ENCODE measurements around the gene ITSN2.

The ITSN2 gene

DNA sequence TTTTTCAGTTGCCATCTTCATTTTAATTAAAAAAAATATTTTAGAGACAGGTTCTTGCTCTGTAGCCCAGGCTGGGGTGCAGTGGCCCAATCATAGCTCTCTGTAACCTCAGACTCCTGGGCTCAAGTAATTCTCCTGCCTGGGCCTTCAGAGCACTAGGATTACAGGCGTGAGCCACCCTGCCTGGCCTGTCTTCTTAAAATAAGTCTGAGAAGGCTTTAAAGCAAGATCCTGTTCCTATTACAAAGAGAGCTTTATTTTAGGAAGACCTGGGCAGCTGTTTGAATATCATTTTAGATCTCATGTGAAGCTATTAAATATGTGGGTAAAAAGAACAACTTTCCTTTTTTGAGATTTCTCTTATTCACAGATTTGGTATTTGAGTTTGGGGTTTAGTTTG lies 184.0 kb downstream of the ITSN2 start:
- no peak for DNase-seq (ENCODE audit: low read depth)

DNA sequence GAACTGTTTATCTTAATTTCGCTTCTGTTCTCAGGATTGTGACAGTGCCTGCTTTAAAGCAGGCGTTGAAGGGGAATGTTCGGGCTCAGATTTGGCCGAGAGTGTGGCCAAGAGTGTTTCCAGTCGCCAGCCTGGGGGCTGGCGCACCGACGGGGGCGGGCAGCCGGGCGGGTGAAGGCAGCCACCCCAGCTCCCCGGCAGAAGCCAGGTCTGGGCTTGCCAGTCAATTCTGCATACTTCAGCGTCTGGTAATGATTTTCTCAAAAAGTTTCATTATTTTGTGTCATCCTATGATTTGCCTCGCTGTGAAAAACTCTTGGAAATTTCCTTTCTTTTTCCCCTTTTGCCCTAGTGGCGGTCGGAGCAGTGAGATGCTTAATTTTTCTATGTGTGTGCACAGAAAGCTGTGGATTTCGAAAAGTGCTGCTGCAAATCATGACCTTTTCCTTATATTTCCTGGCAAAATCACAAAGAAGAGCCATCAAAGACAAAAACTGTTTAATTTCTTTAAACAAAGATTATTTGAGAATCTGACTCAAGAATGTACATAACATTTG lies 184.6 kb downstream of the ITSN2 start:
- DNase-seq (ENCODE audit: low read depth): no peak

DNA sequence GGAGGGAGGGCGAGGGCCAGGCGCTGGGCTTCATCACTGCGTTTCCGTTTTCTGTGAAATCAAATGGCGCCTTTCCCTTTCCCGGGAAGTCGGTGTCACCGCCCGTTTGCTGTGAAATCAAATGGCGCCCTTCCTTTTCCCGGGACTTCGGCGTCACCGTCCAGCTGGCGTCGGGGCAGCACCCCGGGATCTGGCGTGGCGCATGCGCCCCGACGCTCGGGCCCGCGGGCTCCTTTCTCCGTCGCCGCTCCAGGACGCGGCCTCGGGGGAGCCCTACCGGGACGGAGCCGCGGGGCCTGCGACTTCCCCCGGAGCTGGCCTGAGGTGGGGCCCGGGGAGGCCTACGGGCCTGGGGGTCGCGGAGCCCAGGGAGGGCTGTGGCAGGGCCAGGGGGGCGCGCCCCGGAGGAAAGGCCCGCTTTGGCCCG lies 185.5 kb downstream of the ITSN2 start, which contains the start of gene FAM228A:
Gene FAM228A (plus strand): TSS at position 203 of the 427 bp plus-strand sequence. CDS start 428 bp downstream, outside the sequence.
- DNase-seq (ENCODE audit: low read depth): no peak

DNA sequence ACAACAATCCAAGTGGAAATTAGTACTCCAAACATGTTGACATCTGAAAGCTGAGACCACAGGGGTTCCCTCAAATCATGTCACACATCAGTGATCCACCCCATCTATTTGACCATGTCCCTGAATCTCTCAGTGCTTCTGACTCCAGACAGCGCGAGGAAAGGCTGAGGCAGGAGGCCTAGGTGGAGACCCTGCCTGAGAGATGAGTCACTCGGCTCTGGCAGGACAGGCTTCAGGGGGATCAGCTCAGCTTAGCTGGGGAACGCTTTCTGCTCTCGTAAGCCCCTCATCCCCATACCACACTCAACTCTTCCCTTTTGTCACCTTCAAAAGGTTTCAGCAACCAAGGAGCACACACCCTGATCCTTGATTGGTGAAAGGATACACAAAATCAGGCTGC lies 191.3 kb downstream of the ITSN2 start:
- no peak for DNase-seq (ENCODE audit: low read depth)

DNA sequence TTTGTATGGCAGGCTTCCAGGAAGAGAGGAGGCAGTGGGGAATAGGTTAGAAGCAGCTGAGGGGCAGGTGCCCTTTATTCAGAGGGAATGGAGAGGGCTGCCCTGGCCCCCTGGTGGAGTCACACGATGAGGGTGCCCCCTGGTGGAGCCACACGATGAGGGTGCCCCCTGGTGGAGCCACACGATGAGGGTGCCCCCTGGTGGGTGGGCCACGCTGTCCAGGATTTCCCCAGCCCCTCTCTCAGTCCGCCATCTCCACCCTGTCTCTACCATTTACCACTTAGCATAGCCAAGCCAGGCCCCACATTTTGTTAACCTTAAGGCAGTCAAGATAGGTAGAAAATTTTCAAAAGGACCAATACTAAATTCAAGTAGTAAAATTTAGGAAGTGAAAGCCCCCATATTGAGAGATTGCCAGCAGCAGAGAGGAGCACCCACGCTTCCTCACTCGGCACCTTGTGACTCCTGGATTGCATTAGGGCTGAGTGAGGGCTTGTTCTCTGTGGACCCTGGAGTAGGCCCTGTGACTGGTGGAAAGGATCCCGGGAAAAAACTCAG lies 195.8 kb downstream of the ITSN2 start:
- no peak for DNase-seq (ENCODE audit: low read depth)

DNA sequence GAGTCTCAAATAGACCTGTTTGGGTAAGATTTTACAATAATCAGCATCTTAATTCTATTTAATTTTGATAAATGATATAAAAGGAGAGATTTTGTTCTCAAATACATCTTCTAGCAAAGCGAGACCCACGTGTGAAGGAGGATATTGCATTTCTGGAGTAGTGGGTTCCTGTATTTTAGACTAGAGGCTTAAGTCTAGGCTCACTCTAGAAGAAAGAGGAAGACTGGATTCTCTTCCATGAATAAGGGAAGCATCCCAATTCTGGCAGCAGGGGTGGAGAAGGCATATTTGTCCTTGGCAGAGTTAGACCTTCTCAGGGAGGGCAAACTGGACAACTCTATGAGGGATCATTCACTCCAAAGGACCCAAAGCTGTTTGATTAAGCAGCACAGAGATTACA lies 196.7 kb downstream of the ITSN2 start:
- no peak for DNase-seq (ENCODE audit: low read depth)

DNA sequence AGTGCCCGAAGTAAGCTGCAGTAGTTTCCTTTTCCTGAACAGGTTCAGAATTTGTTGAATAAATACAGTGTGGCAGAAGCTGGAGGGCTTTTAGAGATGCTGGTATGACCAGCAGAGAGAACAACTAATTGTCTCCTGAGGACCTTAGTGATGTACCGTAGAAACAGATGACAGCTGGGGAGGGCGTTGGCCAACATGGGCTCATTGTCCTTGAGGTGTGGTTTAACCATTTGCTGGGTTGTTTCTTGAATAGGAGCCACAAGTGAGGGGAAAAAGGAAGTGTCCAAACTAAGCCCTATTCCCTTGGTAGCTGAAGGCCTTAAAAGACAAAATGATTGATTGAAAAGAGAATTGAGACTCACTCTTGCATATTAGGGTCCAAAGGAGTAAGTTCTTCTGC lies 197.2 kb downstream of the ITSN2 start:
- DNase-seq (ENCODE audit: low read depth): no peak

DNA sequence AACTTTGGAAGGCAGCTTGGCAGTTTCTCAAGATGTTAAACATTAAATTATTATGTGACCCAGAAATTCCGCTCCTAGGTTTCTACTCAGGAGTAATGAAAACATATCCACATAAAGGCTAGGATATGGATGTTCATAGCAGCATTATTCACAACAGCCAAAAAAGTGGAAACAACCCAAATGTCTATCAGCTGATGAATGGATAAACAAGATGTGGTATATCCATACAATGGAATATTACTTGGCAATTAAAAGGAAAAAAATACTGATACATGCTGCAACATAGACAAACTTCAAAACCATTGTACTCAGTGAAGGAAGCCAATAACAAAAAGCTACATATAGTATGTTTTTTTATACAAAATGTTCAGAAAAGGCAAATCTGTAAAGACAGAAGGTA lies 197.8 kb downstream of the ITSN2 start:
- DNase-seq (ENCODE audit: low read depth): no peak

DNA sequence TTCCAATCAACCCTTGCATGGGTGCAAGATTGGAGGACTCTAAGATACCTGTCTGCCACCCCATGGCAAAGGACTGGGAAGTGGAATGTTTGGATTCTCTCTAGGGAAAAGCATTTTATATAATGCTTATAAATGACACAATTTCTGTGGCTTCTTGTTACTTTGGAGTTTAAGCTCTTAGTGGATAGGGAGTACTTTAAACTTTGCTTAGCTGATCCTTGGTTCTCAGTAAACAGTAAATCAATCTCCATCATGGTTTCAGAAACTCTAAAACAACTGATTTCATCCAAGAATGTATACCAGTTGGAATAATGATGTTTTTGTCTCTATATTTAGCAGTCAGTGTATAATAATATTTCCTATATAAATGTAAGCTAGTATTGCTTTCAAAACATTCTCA lies 199.6 kb downstream of the ITSN2 start:
- DNase-seq (ENCODE audit: low read depth): no peak

DNA sequence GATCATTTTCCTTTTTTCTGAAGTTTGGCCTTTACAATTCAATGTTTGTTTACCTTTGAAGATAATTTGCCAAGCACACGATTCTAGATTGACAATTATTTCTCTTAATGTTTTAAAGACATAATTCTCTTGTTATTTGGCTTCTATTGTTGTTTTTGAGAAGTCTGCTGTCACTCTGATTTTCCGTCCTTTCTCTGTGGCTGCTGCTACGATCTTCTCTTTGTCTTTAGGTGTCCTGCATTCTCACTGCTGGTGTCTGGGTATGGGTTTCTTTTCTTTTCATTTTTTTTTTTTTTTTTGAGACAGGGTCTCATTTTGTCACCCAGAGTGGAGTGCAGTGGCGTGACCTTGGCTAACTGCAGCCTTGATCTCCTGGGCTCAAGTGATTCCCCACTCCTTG lies 200.6 kb downstream of the ITSN2 start:
- no peak for DNase-seq (ENCODE audit: low read depth)

DNA sequence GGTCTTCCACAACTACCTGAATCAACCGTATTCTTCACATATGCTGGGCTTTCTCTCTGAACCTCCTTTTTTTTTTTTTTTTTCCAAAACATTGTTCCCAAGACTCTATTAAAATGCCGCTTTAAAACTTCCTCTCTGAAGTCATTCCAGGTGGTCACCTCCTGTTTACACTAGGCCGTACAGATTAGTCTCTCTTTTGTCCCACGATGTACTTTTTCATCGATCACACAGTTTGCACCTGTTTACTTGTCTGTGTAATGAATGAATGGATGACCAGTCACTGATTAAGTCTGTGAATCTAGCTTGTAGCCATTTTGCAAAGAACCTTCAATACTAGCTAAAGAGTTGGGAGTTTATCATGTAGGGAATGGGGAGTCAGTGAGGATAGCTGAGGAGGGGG lies 202.2 kb downstream of the ITSN2 start:
- DNase-seq (ENCODE audit: low read depth): no peak

DNA sequence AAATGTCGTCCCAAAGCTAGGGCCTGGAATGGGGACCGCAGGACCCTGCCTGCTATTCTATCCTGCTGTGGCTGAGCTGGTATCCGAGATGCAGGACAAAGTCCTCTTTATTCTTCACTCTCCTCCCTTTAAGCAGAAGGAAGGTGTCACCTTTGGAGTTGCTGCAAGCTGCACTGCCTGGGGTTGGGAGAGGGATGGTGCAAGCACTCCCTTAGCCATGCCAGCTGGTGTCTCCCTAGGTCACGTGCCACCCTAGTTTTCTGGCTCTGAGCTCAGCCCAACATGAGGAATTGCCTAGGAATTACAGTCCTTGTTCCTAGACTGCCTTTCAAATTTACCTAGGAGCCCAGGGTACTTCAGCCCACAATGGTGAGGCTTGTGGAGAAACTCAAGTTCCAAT lies 206.9 kb downstream of the ITSN2 start:
- no peak for DNase-seq (ENCODE audit: low read depth)
